Activated T-cell treated with anti-CD3 and anti-CD28 coated beads for 1 hour (primary cell): ENCODE results near the gene MOGAT3.

ENCODE experiments used
- DNase-seq: peaks from one replicate; pipeline ENCODE4 v3.0.0-alpha.2; 2020; ENCODE audit warnings: low read depth

MOGAT3 gene

GRCh38 chr7:101160910-101161309 is 39.9 kb downstream of the MOGAT3 start:
- no peak for DNase-seq

- DNase-seq, result no peak
These were observed 40.9 kb downstream of the MOGAT3 start for GRCh38 chr7:101159696-101160674.

- no peak for DNase-seq
These were observed 43.8 kb downstream of the MOGAT3 start for GRCh38 chr7:101156866-101157589.

- no peak for DNase-seq
These were observed 44.6 kb downstream of the MOGAT3 start for GRCh38 chr7:101156277-101156676.

- DNase-seq, result no peak
These were observed 45.5 kb downstream of the MOGAT3 start for GRCh38 chr7:101155303-101155702.

GRCh38 chr7:101154693-101155102 is 46.1 kb downstream of the MOGAT3 start:
- DNase-seq, result no peak

GRCh38 chr7:101153969-101154692 is 46.7 kb downstream of the MOGAT3 start, which contains the start of gene AP1S1:
Gene AP1S1, plus strand, starts transcription at chr7:101154476. Its CDS starts 39 bp downstream, at chr7:101154515.
- DNase-seq, result peak; percentile 86

GRCh38 chr7:101151908-101152651 is 48.8 kb downstream of the MOGAT3 start:
- DNase-seq, result no peak
